Measurements from ENCODE around the gene DNM3. TPM values are rescaled to one million over a fixed set of nuclear protein-coding genes. Genes with fewer than 3 reads are reported as not detected.

Gene DNM3
- total and polyA plus RNA-seq, 7 donors = 0.60 to 13.3 (median 3.9) TPM

DNA sequence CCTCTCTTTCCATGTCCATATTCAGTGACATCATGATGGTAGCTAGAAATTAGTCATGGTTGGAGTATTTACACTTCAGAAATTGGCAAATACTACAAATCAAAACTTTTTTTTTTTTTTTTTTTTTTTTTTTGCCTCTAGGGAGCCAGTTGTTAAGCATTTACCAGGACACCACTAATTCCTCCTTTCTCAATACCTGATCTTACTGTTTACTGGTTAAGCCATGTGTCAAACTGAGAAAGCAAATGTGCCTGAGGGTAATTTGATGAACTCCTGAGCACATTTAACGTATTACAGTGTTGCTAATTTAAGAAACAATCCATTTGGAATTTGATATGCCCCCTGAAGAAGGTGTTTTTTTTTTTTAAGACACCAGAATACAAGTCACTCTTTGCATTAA lies 94.4 kb downstream of the DNM3 start:
- H3K9me3 ChIP-seq = no peaks in the 10 kb centered on the region
- intact Hi-C loops (cut with DNase I) = no loop called here
- H3K27ac ChIP-seq = no peak overlapping the region
- no peaks in the 10 kb centered on the region for H3K4me1 ChIP-seq
- no peaks in the 10 kb centered on the region for H3K36me3 ChIP-seq
- DNase-seq = no peak
- TF ChIP-seq POLR2AphosphoS5 (IDR thresholded peaks at IDR 0.05) (no peak), EP300 (IDR thresholded peaks at IDR 0.05) (no peak), POLR2A (IDR thresholded peaks at IDR 0.05) (no peak)
- TF ChIP-seq, protein P1, sequence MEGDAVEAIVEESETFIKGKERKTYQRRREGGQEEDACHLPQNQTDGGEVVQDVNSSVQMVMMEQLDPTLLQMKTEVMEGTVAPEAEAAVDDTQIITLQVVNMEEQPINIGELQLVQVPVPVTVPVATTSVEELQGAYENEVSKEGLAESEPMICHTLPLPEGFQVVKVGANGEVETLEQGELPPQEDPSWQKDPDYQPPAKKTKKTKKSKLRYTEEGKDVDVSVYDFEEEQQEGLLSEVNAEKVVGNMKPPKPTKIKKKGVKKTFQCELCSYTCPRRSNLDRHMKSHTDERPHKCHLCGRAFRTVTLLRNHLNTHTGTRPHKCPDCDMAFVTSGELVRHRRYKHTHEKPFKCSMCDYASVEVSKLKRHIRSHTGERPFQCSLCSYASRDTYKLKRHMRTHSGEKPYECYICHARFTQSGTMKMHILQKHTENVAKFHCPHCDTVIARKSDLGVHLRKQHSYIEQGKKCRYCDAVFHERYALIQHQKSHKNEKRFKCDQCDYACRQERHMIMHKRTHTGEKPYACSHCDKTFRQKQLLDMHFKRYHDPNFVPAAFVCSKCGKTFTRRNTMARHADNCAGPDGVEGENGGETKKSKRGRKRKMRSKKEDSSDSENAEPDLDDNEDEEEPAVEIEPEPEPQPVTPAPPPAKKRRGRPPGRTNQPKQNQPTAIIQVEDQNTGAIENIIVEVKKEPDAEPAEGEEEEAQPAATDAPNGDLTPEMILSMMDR (IDR thresholded peaks at IDR 0.05) = no peak
- no peak overlapping the region for H3K4me3 ChIP-seq
- WGBS, 2 donors = 85 to 93% methylated on average over 1 of the region's 1 CpG
- no peaks in the 10 kb centered on the region for H3K27me3 ChIP-seq

DNA sequence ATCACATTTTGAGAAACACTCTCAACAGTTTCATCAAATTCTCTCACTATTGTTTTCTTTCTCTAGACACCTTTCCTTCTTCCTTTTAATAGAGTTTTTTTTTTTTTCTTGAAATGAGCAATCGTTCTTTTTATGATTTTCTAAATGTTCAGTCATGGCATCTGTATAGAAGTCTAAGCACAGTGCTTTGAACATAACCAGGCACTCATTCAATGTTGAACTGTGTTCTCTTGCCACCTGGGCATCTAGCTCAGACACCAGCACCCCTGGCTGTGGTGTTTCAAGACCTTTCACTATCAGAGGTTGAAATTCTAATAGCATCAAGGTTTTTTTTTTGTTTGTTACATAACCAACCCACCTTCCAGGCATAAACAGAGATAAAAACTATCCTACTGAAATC lies 96.6 kb downstream of the DNM3 start:
- no peaks in the 10 kb centered on the region for H3K4me1 ChIP-seq
- H3K36me3 ChIP-seq = no peaks in the 10 kb centered on the region
- no peak for TF ChIP-seq EP300 (IDR thresholded peaks at IDR 0.05)
- no peak for TF ChIP-seq POLR2A (IDR thresholded peaks at IDR 0.05)
- H3K4me3 ChIP-seq = no peak overlapping the region
- 28 to 58% methylated on average over 1 of the region's 1 CpG for WGBS, 2 donors
- no peaks in the 10 kb centered on the region for H3K9me3 ChIP-seq
- H3K27me3 ChIP-seq = no peaks in the 10 kb centered on the region
- intact Hi-C loops (cut with DNase I) = no loop called here
- DNase-seq = no peak
- no peak overlapping the region for H3K27ac ChIP-seq

DNA sequence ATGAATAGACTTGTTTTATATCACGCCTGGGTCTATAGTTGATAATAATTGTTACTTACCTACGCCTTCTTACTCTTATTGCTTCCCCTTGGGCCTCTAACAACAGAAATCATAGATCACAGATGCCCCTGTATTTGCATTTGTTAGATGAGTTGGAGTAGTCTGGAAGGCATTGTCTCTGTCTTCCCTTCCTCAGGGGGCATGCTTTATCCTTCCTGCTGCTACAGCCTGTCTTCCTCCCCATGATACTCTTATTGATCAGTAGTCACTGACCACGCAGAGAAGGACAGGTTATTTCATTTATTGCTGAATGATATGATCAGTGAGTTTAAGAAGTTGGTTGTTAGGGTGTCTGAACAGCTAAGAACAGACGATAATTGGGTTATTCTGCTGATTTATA lies 98.4 kb downstream of the DNM3 start:
- TF ChIP-seq EP300 (IDR thresholded peaks at IDR 0.05) (no peak), POLR2AphosphoS5 (IDR thresholded peaks at IDR 0.05) (no peak), POLR2A (IDR thresholded peaks at IDR 0.05) (no peak)
- TF ChIP-seq, protein P1 (IDR thresholded peaks at IDR 0.05) = no peak
- H3K9me3 ChIP-seq = no peaks in the 10 kb centered on the region
- DNase-seq = no peak
- 41 to 71% methylated on average over 4 of the region's 4 CpGs for WGBS, 2 donors
- intact Hi-C loops (cut with DNase I) = no loop called here
- no peaks in the 10 kb centered on the region for H3K27me3 ChIP-seq
- H3K4me3 ChIP-seq = no peak overlapping the region
- no peak overlapping the region for H3K27ac ChIP-seq
- no peaks in the 10 kb centered on the region for H3K4me1 ChIP-seq
- H3K36me3 ChIP-seq = no peaks in the 10 kb centered on the region

DNA sequence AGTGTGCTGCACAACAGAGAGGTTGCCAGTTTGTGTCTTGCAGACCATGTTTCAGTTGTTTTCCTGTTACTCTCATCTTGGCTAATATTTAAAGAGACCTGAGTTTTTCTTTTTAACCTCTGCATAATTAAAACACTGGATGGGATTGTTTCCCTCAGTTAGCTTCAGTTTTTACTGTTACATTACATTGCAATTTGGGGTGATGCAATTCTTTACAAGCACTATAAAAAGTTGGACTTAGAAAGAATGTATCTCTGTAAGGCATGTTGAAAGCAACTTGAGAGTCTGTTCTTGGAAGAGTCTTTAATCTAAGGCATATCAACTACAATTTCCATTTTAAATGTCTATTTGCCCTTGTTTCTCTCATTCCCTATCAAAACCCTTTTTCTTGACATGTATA lies 99.1 kb downstream of the DNM3 start:
- no peaks in the 10 kb centered on the region for H3K4me1 ChIP-seq
- intact Hi-C loops (cut with DNase I) = no loop called here
- no peak for TF ChIP-seq POLR2AphosphoS5 (IDR thresholded peaks at IDR 0.05)
- TF ChIP-seq EP300 (IDR thresholded peaks at IDR 0.05) = no peak
- no peak for TF ChIP-seq POLR2A (IDR thresholded peaks at IDR 0.05)
- TF ChIP-seq, protein P1 (IDR thresholded peaks at IDR 0.05) = no peak
- H3K27me3 ChIP-seq = no peaks in the 10 kb centered on the region
- H3K9me3 ChIP-seq = no peaks in the 10 kb centered on the region
- H3K4me3 ChIP-seq = no peak overlapping the region
- H3K27ac ChIP-seq = no peak overlapping the region
- DNase-seq = no peak
- no peaks in the 10 kb centered on the region for H3K36me3 ChIP-seq

DNA sequence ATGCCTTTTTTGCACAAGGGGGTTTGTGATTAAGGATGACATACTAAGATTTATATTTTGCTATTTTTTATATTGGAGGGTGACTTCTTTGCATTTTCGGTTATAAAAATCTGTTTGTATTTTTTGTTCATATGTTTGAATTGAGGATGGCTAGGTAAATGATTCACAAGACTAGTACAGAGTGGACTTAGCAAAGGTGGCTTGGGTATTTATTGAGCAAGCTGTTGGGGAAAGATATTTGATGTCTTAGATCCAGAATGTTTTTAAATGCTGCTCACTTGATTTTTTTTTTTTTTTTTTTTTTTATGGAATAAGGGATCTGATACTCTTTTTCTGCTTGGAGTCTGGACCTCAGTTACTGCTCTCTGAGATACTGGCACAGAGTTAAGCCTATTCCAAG lies 100.6 kb downstream of the DNM3 start:
- Histone ChIP-seq H3K4me1 (no peaks in the 10 kb centered on the region), H3K27me3 (no peaks in the 10 kb centered on the region), H3K27ac (no peak overlapping the region), H3K9me3 (no peaks in the 10 kb centered on the region), H3K4me3 (no peak overlapping the region), H3K36me3 (no peaks in the 10 kb centered on the region)
- DNase-seq = no peak
- 14 to 75% methylated on average over 1 of the region's 1 CpG for WGBS, 2 donors
- TF ChIP-seq EP300 (IDR thresholded peaks at IDR 0.05) (no peak), POLR2AphosphoS5 (IDR thresholded peaks at IDR 0.05) (no peak), POLR2A (IDR thresholded peaks at IDR 0.05) (no peak)
- TF ChIP-seq, protein P1 (IDR thresholded peaks at IDR 0.05) = no peak
- intact Hi-C loops (cut with DNase I) = no loop called here
